A549 (cell line): ENCODE measurements around the gene TDRKH.

Experiments used
- CTCF ChIP-seq: fragments of >200 bp; sonication (Bioruptor Twin); formaldehyde crosslinking; IDR thresholded peaks from 3 replicates; pipeline ENCODE4 v1.5.1; 2016
- FOSL2 ChIP-seq, 2 experiments: fragments of 450-650 bp in 1 of 2; fragments of >200 bp in 1 of 2; sonication (Bioruptor Twin) in 1 of 2; formaldehyde crosslinking; IDR thresholded peaks; 2 replicates each; pipeline versions ENCODE4 v1.5.0 to v1.6.1; 2016 to 2020; ENCODE audit warnings: mild to moderate bottlenecking in 1 of 2, moderate library complexity in 1 of 2
- JUNB ChIP-seq: fragments of >200 bp; sonication (Bioruptor Twin); formaldehyde crosslinking; IDR thresholded peaks from 2 replicates; pipeline ENCODE4 v1.6.1; 2016
- POLR2A ChIP-seq: IDR thresholded peaks from 2 replicates; pipeline ENCODE4 v1.6.1; 2012; ENCODE audit warnings: mild to moderate bottlenecking, low read length
- RAD21 ChIP-seq, 2 experiments: fragments of >200 bp in 1 of 2; sonication (Bioruptor Twin) in 1 of 2; formaldehyde crosslinking in 1 of 2; IDR thresholded peaks in 1 of 2; conservative IDR thresholded peaks in 1 of 2; 2 replicates in 1 of 2; 3 replicates in 1 of 2; pipeline ENCODE4 v1.6.1; 2012 to 2018; ENCODE audit warnings: inconsistent platforms in 1 of 2

GRCh38 chr1:151803164-151803563 is 12.9 kb upstream of the TDRKH start:
- TF ChIP-seq POLR2A: no peak
- TF ChIP-seq CTCF: no peak
- no peak for TF ChIP-seq JUNB
- no peak for TF ChIP-seq FOSL2 (IDR thresholded peaks at IDR 0.05)
- no peak for TF ChIP-seq FOSL2 (CRISPR knock-in tag; IDR thresholded peaks at IDR 0.05)
- no peak for TF ChIP-seq RAD21 (conservative IDR thresholded peaks at IDR 0.05 in 1 of 2, IDR thresholded peaks at IDR 0.05 in 1 of 2)
